ENCODE data around the gene HIGD2A. TPM values are rescaled to one million over a fixed set of nuclear protein-coding genes. Genes with fewer than 3 reads are reported as not detected.

Gene HIGD2A
- total and polyA plus RNA-seq, 9 of the 15 experiments (the other 6 are each of a cell fraction or from before 2014, with no cell fraction given), result 94.7 to 264 (median 163) TPM

GRCh38 chr5:176361437-176362232 lies 26.9 kb upstream of the HIGD2A start, which contains the start of gene KIAA1191 (continued):
- TF ChIP-seq THAP12 (CRISPR knock-in tag; IDR thresholded peaks at IDR 0.05) (0 out of 2 replicates have a peak, but pooled peaks have one; percentile 23), PHB (CRISPR knock-in tag; IDR thresholded peaks at IDR 0.05) (no peak), TCF3 (CRISPR knock-in tag; IDR thresholded peaks at IDR 0.05) (0 out of 2 replicates have a peak, but pooled peaks have one; percentile 19), E2F4 (CRISPR knock-in tag; IDR thresholded peaks at IDR 0.05; ENCODE audit: low read depth) (no peak), DMBX1 (CRISPR knock-in tag; IDR thresholded peaks at IDR 0.05; ENCODE audit: borderline replicate concordance) (no peak), EP300 (IDR thresholded peaks at IDR 0.05; ENCODE audit: low read length) (no peak), SIX5 (IDR thresholded peaks at IDR 0.05; ENCODE audit: borderline replicate concordance in 1 of 2, insufficient read depth in 1 of 2, low read depth in 1 of 2, low read length in 2 of 2) (peak; percentile 61 to 77; a peak in 3 of 4 replicates), VEZF1 (CRISPR knock-in tag; IDR thresholded peaks at IDR 0.05) (peak; percentile 62), SIRT6 (IDR thresholded peaks at IDR 0.05; ENCODE audit: low read depth, low read length) (no peak), ZNF511 (CRISPR knock-in tag; IDR thresholded peaks at IDR 0.05) (peak; percentile 68; the same call in 1 of the 2 replicates), MCM2 (IDR thresholded peaks at IDR 0.05; ENCODE audit: low read depth) (no peak), SP1 (CRISPR knock-in tag; IDR thresholded peaks at IDR 0.05) (peak; percentile 95), SOX6 (IDR thresholded peaks at IDR 0.05) (no peak; the same call in none of the 2 replicates), CHD4 (IDR thresholded peaks at IDR 0.05; ENCODE audit: insufficient read depth, insufficient replicate concordance, low read depth, low read length, poor library complexity, severe bottlenecking) (no peak), MYNN (IDR thresholded peaks at IDR 0.05) (peak; percentile 71; the same call in 1 of the 2 replicates), MYNN (CRISPR knock-in tag; IDR thresholded peaks at IDR 0.05) (no peak), ZKSCAN8 (CRISPR knock-in tag; IDR thresholded peaks at IDR 0.05) (no peak), FOXM1 (IDR thresholded peaks at IDR 0.05; ENCODE audit: low read depth) (no peak), FOXM1 (CRISPR knock-in tag; IDR thresholded peaks at IDR 0.05; ENCODE audit: low read depth) (no peak), TFAM (CRISPR knock-in tag; conservative IDR thresholded peaks at IDR 0.05) (no peak), ZNF655 (CRISPR knock-in tag; IDR thresholded peaks at IDR 0.05) (no peak)
